Naive thymus-derived CD4-positive, alpha-beta T cell (primary cell): ENCODE measurements around the gene TERT. TPM values are rescaled to one million over a fixed set of nuclear protein-coding genes. Genes with fewer than 3 reads are reported as not detected.

ENCODE experiments used
- ATAC-seq: fragments of 150-1000 bp; cut with Tn5 transposase; 2 replicates; pipeline ENCODE4 v1.10.0; 2021; ENCODE audit warnings: mild to moderate bottlenecking, moderate library complexity
- CTCF ChIA-PET: fragments of 350-600 bp; sonication (Branson Sonifier 250); formaldehyde crosslinking; loops from one replicate; lab custom pipeline; 2021; ENCODE audit warnings: antibody characterized with exemption; lab: Charles Lee
- POLR2A ChIA-PET: fragments of 350-600 bp; sonication (Branson Sonifier 250); formaldehyde crosslinking; loops from one replicate; lab custom pipeline; 2021; ENCODE audit warnings: antibody characterized with exemption, inconsistent platforms; lab: Charles Lee
- DNase-seq, 9 donors: peaks; one replicate each; pipeline versions ENCODE4 v3.0.0 to v3.0.0-alpha.2; 2020 to 2022; ENCODE audit warnings: mixed read lengths in 1 of 9
- H3K27ac ChIP-seq: one replicate; pipeline ENCODE4 v1.7.0; 2013; ENCODE audit warnings: mild to moderate bottlenecking, low read depth, low read length, moderate library complexity
- H3K27me3 ChIP-seq, 2 donors: one replicate each; pipeline ENCODE4 v1.7.0; 2013; ENCODE audit warnings: low read length in 2 of 2, mild to moderate bottlenecking in 2 of 2, moderate library complexity in 2 of 2; ENCODE audit not compliant: control insufficient read depth in 2 of 2, insufficient read depth in 2 of 2
- H3K36me3 ChIP-seq, 3 experiments: 1 replicate in 2 of 3; 2 replicates in 1 of 3; pipeline ENCODE4 v1.7.0; 2013; ENCODE audit warnings: low read length in 3 of 3, mild to moderate bottlenecking in 3 of 3, moderate library complexity in 1 of 3; ENCODE audit not compliant: insufficient read depth in 3 of 3, control insufficient read depth in 2 of 3
- H3K4me1 ChIP-seq, 2 donors: one replicate each; pipeline ENCODE4 v1.7.0; 2013; ENCODE audit warnings: low read length in 2 of 2, mild to moderate bottlenecking in 2 of 2, moderate library complexity in 1 of 2; ENCODE audit not compliant: control insufficient read depth in 2 of 2, insufficient read depth in 2 of 2
- H3K4me3 ChIP-seq: 2 replicates; pipeline ENCODE4 v1.7.0; 2013; ENCODE audit warnings: mild to moderate bottlenecking, low read length
- H3K9me3 ChIP-seq, 3 experiments: 1 replicate in 2 of 3; 2 replicates in 1 of 3; pipeline ENCODE4 v1.7.0; 2013; ENCODE audit warnings: low read length in 3 of 3; ENCODE audit not compliant: control insufficient read depth in 2 of 3
- H3K27ac Mint-ChIP-seq, 9 donors: one replicate each; pipeline ENCODE4 v1.8.0; 2020 to 2022; ENCODE audit warnings: mixed read lengths in 9 of 9, mild to moderate bottlenecking in 8 of 9, moderate library complexity in 5 of 9, inconsistent platforms in 2 of 9
- H3K27me3 Mint-ChIP-seq, 5 donors: one replicate each; pipeline ENCODE4 v1.8.0; 2021 to 2022; ENCODE audit warnings: mixed read lengths in 5 of 5, mild to moderate bottlenecking in 1 of 5
- H3K36me3 Mint-ChIP-seq, 5 donors: one replicate each; pipeline ENCODE4 v1.8.0; 2020 to 2022; ENCODE audit warnings: mixed read lengths in 5 of 5, mild to moderate bottlenecking in 3 of 5, inconsistent platforms in 1 of 5
- H3K4me1 Mint-ChIP-seq, 7 donors: one replicate each; pipeline ENCODE4 v1.8.0; 2020 to 2022; ENCODE audit warnings: mixed read lengths in 7 of 7, mild to moderate bottlenecking in 3 of 7, inconsistent platforms in 1 of 7
- H3K4me3 Mint-ChIP-seq, 10 donors: one replicate each; pipeline ENCODE4 v1.8.0; 2020 to 2022; ENCODE audit warnings: mild to moderate bottlenecking in 10 of 10, mixed read lengths in 10 of 10, moderate library complexity in 6 of 10, inconsistent platforms in 2 of 10
- H3K9me3 Mint-ChIP-seq, 11 donors: one replicate each; pipeline ENCODE4 v1.8.0; 2020 to 2022; ENCODE audit warnings: mixed read lengths in 11 of 11, mild to moderate bottlenecking in 4 of 11, inconsistent platforms in 1 of 11, moderate library complexity in 1 of 11
- intact Hi-C, 2 donors: fragments of 100-400 bp; cut with micrococcal nuclease; formaldehyde crosslinking; loops; one replicate each; pipeline ENCODE4 v1.15.1; 2023
- polyA plus RNA-seq, 2 donors: library from polyadenylated mRNA; unstranded; fragments of 300-500 nt; fragmentation: Illumina TruSeq; gene quantifications; one replicate each; pipeline ENCODE4 v1.2.3, GENCODE V29; 2021
- total RNA-seq, 6 experiments: library from RNA in 5 of 6; stranded (reverse) in 5 of 6; gene quantifications; 1 replicate in 5 of 6; 2 replicates in 1 of 6; pipeline ENCODE4 v1.2.3 and lab custom pipeline; 2021 to 2026

The TERT gene
- total and polyA plus RNA-seq, 7 experiments from 2014 or later: 0.13 to 3.3 (median 1.3) TPM; not detected in 1

DNA sequence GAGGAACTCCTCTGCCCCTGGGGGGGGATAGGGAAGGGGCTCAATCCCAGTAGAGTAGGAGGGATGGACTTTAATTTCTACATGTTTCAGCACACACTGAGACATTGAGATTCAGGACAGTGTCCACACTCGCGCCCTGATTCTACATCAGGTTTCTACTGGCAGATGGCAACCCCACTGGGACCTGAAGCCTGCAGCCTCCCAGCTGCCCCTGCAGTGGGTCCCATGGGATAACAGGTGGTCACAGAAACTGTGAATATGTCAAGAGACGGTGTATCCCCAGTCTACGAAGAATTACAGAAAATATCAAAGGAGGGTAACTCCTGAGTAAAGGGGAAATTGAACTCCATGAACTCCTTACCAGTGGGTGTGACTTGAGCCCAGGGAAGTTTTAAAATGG lies 2.4 kb upstream of the TERT start:
- Mint-ChIP-seq H3K4me1 (peaks cover 0 to 15% (median 4%) of the 10 kb centered on the region in 7 donors), H3K27me3 (peaks cover 0 to 11% (median 0%) of the 10 kb centered on the region in 5 donors), H3K27ac (no peak overlapping the region), H3K36me3 (no peaks in the 10 kb centered on the region), H3K4me3 (peak overlapping the region in 1 of 10 donors; percentile 23), H3K9me3 (peaks cover 0 to 1% (median 0%) of the 10 kb centered on the region in 11 donors)
- Histone ChIP-seq H3K9me3 (no peaks in the 10 kb centered on the region), H3K4me1 (peaks cover 0 to 11% of the 10 kb centered on the region in 2 donors), H3K27me3 (no peaks in the 10 kb centered on the region), H3K4me3 (no peak overlapping the region), H3K27ac (no peak overlapping the region), H3K36me3 (no peaks in the 10 kb centered on the region)
- ChIA-PET CTCF (no interaction called here), POLR2A (interaction anchor here (1.0 to 3.2 kb wide), 3 partner anchors 9 to 19 kb away, joined by 3 to 31 read pairs (median 5); no protein-coding TSS in a partner anchor)
- no peak for ATAC-seq
- peak in 1 of 9 donors; percentile 13 for DNase-seq
- intact Hi-C loops: loop anchor here in 1 of 2 donors (2.0 kb wide), 1 partner anchor 16 kb away; no protein-coding TSS in a partner anchor

GRCh38 chr5:1295650-1296037 lies 776 bp upstream of the TERT start:
- H3K4me3 ChIP-seq: no peak overlapping the region
- H3K9me3 Mint-ChIP-seq: no peaks in the 10 kb centered on the region
- peaks cover 0 to 15% (median 4%) of the 10 kb centered on the region in 7 donors for H3K4me1 Mint-ChIP-seq
- POLR2A ChIA-PET: interaction anchor here (1.2 to 3.2 kb wide), 5 partner anchors 15 to 90 kb away, joined by 3 to 31 read pairs (median 6); no protein-coding TSS in a partner anchor
- H3K27me3 Mint-ChIP-seq: peaks cover 0 to 6% (median 0%) of the 10 kb centered on the region in 5 donors
- H3K36me3 ChIP-seq: no peaks in the 10 kb centered on the region
- intact Hi-C loops: loop anchor here (1.0 to 2.0 kb wide), 6 partner anchors 17 to 91 kb away; partner anchors contain the start of gene CLPTM1L (in 2 of the 2)
- H3K36me3 Mint-ChIP-seq: no peaks in the 10 kb centered on the region
- CTCF ChIA-PET: interaction anchor here (1.1 to 1.4 kb wide), 2 partner anchors 17 to 20 kb away, joined by 4 to 6 read pairs; no protein-coding TSS in a partner anchor
- no peaks in the 10 kb centered on the region for H3K9me3 ChIP-seq
- peaks cover 0 to 11% of the 10 kb centered on the region in 2 donors for H3K4me1 ChIP-seq
- no peaks in the 10 kb centered on the region for H3K27me3 ChIP-seq
- no peak overlapping the region for H3K27ac ChIP-seq
- ATAC-seq (no peak), DNase-seq (peak in 1 of 9 donors; percentile 19)
- H3K27ac Mint-ChIP-seq: no peak overlapping the region
- peak overlapping the region in 9 of 10 donors; percentile 45 to 66 (median 59) for H3K4me3 Mint-ChIP-seq

DNA sequence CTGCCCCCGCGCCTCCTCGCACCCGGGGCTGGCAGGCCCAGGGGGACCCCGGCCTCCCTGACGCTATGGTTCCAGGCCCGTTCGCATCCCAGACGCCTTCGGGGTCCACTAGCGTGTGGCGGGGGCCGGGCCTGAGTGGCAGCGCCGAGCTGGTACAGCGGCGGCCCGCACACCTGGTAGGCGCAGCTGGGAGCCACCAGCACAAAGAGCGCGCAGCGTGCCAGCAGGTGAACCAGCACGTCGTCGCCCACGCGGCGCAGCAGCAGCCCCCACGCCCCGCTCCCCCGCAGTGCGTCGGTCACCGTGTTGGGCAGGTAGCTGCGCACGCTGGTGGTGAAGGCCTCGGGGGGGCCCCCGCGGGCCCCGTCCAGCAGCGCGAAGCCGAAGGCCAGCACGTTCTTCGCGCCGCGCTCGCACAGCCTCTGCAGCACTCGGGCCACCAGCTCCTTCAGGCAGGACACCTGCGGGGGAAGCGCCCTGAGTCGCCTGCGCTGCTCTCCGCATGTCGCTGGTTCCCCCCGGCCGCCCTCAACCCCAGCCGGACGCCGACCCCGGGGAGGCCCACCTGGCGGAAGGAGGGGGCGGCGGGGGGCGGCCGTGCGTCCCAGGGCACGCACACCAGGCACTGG lies 548 bp downstream of the TERT start:
- no peak for ATAC-seq
- peaks cover 0 to 4% (median 0%) of the 10 kb centered on the region in 5 donors for H3K27me3 Mint-ChIP-seq
- DNase-seq: no peak
- CTCF ChIA-PET: interaction anchor here (1.1 kb wide), 1 partner anchor 22 kb away, joined by 4 read pairs; no protein-coding TSS in a partner anchor
- Histone ChIP-seq H3K36me3 (no peaks in the 10 kb centered on the region), H3K9me3 (no peaks in the 10 kb centered on the region), H3K27ac (no peak overlapping the region), H3K27me3 (no peaks in the 10 kb centered on the region), H3K4me3 (no peak overlapping the region), H3K4me1 (peaks cover 0 to 11% of the 10 kb centered on the region in 2 donors)
- H3K4me3 Mint-ChIP-seq: peak overlapping the region in 2 of 10 donors; percentile 34 to 62
- H3K36me3 Mint-ChIP-seq: no peaks in the 10 kb centered on the region
- POLR2A ChIA-PET: interaction anchor here (0.8 to 3.2 kb wide), 6 partner anchors 14 to 92 kb away, joined by 3 to 31 read pairs (median 4); partner anchors contain the start of gene CLPTM1L
- intact Hi-C loops: loop anchor here (2.0 kb wide), 2 partner anchors 40 to 50 kb away; partner anchors contain the start of gene CLPTM1L (in 1 of the 2)
- H3K9me3 Mint-ChIP-seq: no peaks in the 10 kb centered on the region
- peaks cover 0 to 9% (median 4%) of the 10 kb centered on the region in 7 donors for H3K4me1 Mint-ChIP-seq
- H3K27ac Mint-ChIP-seq: no peak overlapping the region

DNA sequence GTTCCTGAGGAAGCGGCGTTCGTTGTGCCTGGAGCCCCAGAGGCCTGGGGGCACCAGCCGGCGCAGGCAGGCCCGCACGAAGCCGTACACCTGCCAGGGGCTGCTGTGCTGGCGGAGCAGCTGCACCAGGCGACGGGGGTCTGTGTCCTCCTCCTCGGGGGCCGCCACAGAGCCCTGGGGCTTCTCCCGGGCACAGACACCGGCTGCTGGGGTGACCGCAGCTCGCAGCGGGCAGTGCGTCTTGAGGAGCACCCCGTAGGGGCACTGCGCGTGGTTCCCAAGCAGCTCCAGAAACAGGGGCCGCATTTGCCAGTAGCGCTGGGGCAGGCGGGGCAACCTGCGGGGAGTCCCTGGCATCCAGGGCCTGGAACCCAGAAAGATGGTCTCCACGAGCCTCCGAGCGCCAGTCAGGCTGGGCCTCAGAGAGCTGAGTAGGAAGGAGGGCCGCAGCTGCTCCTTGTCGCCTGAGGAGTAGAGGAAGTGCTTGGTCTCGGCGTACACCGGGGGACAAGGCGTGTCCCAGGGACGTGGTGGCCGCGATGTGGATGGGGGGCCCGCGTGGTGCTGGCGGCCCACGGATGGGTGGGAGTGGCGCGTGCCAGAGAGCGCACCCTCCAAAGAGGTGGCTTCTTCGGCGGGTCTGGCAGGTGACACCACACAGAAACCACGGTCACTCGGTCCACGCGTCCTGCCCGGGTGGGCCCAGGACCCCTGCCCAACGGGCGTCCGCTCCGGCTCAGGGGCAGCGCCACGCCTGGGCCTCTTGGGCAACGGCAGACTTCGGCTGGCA lies 1.3 kb downstream of the TERT start:
- no peaks in the 10 kb centered on the region for H3K36me3 ChIP-seq
- peaks cover 0 to 11% of the 10 kb centered on the region in 2 donors for H3K4me1 ChIP-seq
- H3K27me3 ChIP-seq: no peaks in the 10 kb centered on the region
- DNase-seq (peak in 1 of 9 donors; percentile 18), ATAC-seq (no peak)
- Mint-ChIP-seq H3K4me1 (peaks cover under 1 to 9% (median 4%) of the 10 kb centered on the region in 7 donors), H3K27ac (no peak overlapping the region), H3K4me3 (peak overlapping the region in 8 of 10 donors; percentile 33 to 72 (median 56)), H3K36me3 (peaks cover 0 to 2% (median 1%) of the 10 kb centered on the region in 5 donors), H3K9me3 (peaks cover 0 to 1% (median 0%) of the 10 kb centered on the region in 11 donors), H3K27me3 (peaks cover 0 to 4% (median 0%) of the 10 kb centered on the region in 5 donors)
- H3K4me3 ChIP-seq: no peak overlapping the region
- intact Hi-C loops: loop anchor here (2.0 kb wide), 2 partner anchors 39 to 51 kb away; partner anchors contain the start of gene CLPTM1L (in 1 of the 2)
- CTCF ChIA-PET: interaction anchor here (0.7 kb wide), 1 partner anchor 9 kb away, joined by 3 read pairs; no protein-coding TSS in a partner anchor
- POLR2A ChIA-PET: interaction anchor here (0.8 to 3.2 kb wide), 5 partner anchors 15 to 93 kb away, joined by 4 to 31 read pairs (median 4); partner anchors contain the start of gene CLPTM1L
- H3K9me3 ChIP-seq: no peaks in the 10 kb centered on the region
- H3K27ac ChIP-seq: no peak overlapping the region

DNA sequence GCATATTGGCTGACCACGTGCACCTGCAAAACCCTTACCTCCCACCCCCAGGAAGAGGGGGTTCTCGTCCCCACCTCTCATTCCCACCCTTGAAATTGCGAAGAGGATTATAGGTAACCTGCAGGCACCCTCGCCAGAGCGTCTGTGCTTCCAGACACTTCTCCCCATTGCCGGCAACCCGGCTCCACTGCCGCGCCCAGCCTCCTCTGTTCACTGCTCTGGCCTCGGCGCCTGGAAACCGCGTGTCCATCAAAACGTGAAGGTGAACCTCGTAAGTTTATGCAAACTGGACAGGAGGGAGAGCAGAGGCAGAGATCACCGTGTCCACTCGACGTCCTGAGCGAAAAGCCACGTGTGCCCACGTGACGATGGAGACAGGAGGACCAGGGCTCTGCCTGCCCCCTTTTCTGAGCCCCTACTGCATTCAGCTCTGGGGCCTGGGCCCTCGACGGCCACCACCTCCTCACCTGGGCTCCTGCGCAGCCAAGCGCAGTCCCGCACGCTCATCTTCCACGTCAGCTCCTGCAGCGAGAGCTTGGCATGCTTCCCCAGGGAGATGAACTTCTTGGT lies 1.9 kb downstream of the TERT start:
- ChIA-PET CTCF (interaction anchor here (0.7 kb wide), 1 partner anchor 10 kb away, joined by 3 read pairs; no protein-coding TSS in a partner anchor), POLR2A (interaction anchor here (1.5 kb wide), 1 partner anchor 93 kb away, joined by 4 read pairs; no protein-coding TSS in a partner anchor)
- no peak overlapping the region for H3K27ac ChIP-seq

More for the DNA sequence above, 1.9 kb downstream of the TERT start:
- H3K4me3 ChIP-seq: no peak overlapping the region
- intact Hi-C loops: no loop called here
- no peaks in the 10 kb centered on the region for H3K36me3 ChIP-seq
- Mint-ChIP-seq H3K36me3 (peaks cover 4 to 9% (median 8%) of the 10 kb centered on the region in 5 donors), H3K27me3 (peaks cover 0 to 8% (median 4%) of the 10 kb centered on the region in 5 donors), H3K4me1 (peaks cover 3 to 9% (median 7%) of the 10 kb centered on the region in 7 donors), H3K9me3 (peaks cover 1 to 8% (median 4%) of the 10 kb centered on the region in 11 donors), H3K27ac (peak overlapping the region in 1 of 9 donors; percentile 21), H3K4me3 (peak overlapping the region in 3 of 10 donors; percentile 3 to 53 (median 6))
- DNase-seq (peak in 1 of 9 donors; percentile 12), ATAC-seq (no peak)
- no peaks in the 10 kb centered on the region for H3K27me3 ChIP-seq
- no peaks in the 10 kb centered on the region for H3K9me3 ChIP-seq
- peaks cover 0 to 11% of the 10 kb centered on the region in 2 donors for H3K4me1 ChIP-seq
